ENCODE data around the gene ZIC2.

The ZIC2 gene

GRCh38 chr13:99979453-99980200 is 2.0 kb upstream of the ZIC2 start:
- no peak for DNase-seq (ENCODE audit: low read depth)
- peak overlapping the region; percentile 25; the same call in 1 of the 2 replicates for H3K4me3 ChIP-seq (ENCODE audit: low read depth, low read length)
- TF ChIP-seq CTCF (IDR thresholded peaks at IDR 0.05; ENCODE audit: insufficient read depth, low read depth, low read length, missing control alignments) = no peak

- H3K4me3 ChIP-seq (ENCODE audit: low read depth, low read length) = peak overlapping the region; percentile 54
- DNase-seq (ENCODE audit: low read depth) = peak; percentile 79
- no peak for TF ChIP-seq CTCF (IDR thresholded peaks at IDR 0.05; ENCODE audit: insufficient read depth, low read depth, low read length, missing control alignments)
Measured at GRCh38 chr13:99980201-99980823, 1.3 kb upstream of the ZIC2 start.

GRCh38 chr13:99980824-99981734 is 505 bp upstream of the ZIC2 start:
- DNase-seq (ENCODE audit: low read depth) = peak; percentile 48
- H3K4me3 ChIP-seq (ENCODE audit: low read depth, low read length) = peak overlapping the region; percentile 54
- TF ChIP-seq CTCF (IDR thresholded peaks at IDR 0.05; ENCODE audit: insufficient read depth, low read depth, low read length, missing control alignments) = no peak

- H3K4me3 ChIP-seq (ENCODE audit: low read depth, low read length) = no peak overlapping the region
- peak; percentile 29 for DNase-seq (ENCODE audit: low read depth)
- TF ChIP-seq CTCF (IDR thresholded peaks at IDR 0.05; ENCODE audit: insufficient read depth, low read depth, low read length, missing control alignments) = no peak
Measured at GRCh38 chr13:99982036-99982730, 599 bp downstream of the ZIC2 start.

GRCh38 chr13:99982731-99983498 is 1.3 kb downstream of the ZIC2 start:
- TF ChIP-seq CTCF (IDR thresholded peaks at IDR 0.05; ENCODE audit: insufficient read depth, low read depth, low read length, missing control alignments) = no peak
- no peak overlapping the region for H3K4me3 ChIP-seq (ENCODE audit: low read depth, low read length)
- no peak for DNase-seq (ENCODE audit: low read depth)
